Ammon's horn (tissue), 1 donor: Measurements from ENCODE around the gene CBX5.
A peak's percentile ranks its signal among the peaks of the same experiment; 100 is the strongest.
"Not testable (repeated sequence)": the region's sequence is repeated elsewhere in the genome, so short reads cannot be mapped to it uniquely, and the experiment has no call there.

Experiments
- DNase-seq: peaks from one replicate; pipeline ENCODE4 v3.0.0-alpha.2; 2016; ENCODE audit warnings: low spot score

Gene CBX5

GRCh38 chr12:54265364-54265812 is 14.5 kb downstream of the CBX5 start:
- DNase-seq: no peak

- no peak for DNase-seq
Observed at GRCh38 chr12:54262403-54262925, 17.5 kb downstream of the CBX5 start.

- no peak for DNase-seq
Observed at GRCh38 chr12:54261815-54262402, 18.0 kb downstream of the CBX5 start.

GRCh38 chr12:54259194-54260011 is 20.5 kb downstream of the CBX5 start:
- DNase-seq: peak; percentile 95

- peak; percentile 36 for DNase-seq
Observed at GRCh38 chr12:54258201-54258681, 21.7 kb downstream of the CBX5 start.

- no peak for DNase-seq
Observed at GRCh38 chr12:54257332-54257731, 22.6 kb downstream of the CBX5 start.

- no peak for DNase-seq
Observed at GRCh38 chr12:54253240-54253639, 26.7 kb downstream of the CBX5 start.

- DNase-seq: peak; percentile 52
Observed at GRCh38 chr12:54251667-54252284, 28.1 kb downstream of the CBX5 start.

GRCh38 chr12:54249489-54249888 is 30.4 kb downstream of the CBX5 start:
- DNase-seq: no peak

GRCh38 chr12:54246011-54246641 is 33.8 kb downstream of the CBX5 start:
- DNase-seq: no peak

GRCh38 chr12:54240971-54241588 is 38.8 kb downstream of the CBX5 start:
- no peak for DNase-seq

GRCh38 chr12:54240129-54240528 is 39.8 kb downstream of the CBX5 start:
- DNase-seq: no peak

GRCh38 chr12:54239620-54240019 is 40.3 kb downstream of the CBX5 start:
- DNase-seq: no peak

- DNase-seq: no peak
Observed at GRCh38 chr12:54238531-54238930, 41.4 kb downstream of the CBX5 start.

GRCh38 chr12:54232790-54233189 is 47.1 kb downstream of the CBX5 start:
- no peak for DNase-seq

- DNase-seq: not testable (repeated sequence)
Observed at GRCh38 chr12:54231269-54231668, 48.7 kb downstream of the CBX5 start.

- DNase-seq: no peak
Observed at GRCh38 chr12:54230555-54230954, 49.4 kb downstream of the CBX5 start.

GRCh38 chr12:54229624-54230212 is 50.2 kb downstream of the CBX5 start:
- DNase-seq: no peak

- no peak for DNase-seq
Observed at GRCh38 chr12:54228471-54228870, 51.5 kb downstream of the CBX5 start.

GRCh38 chr12:54227927-54228326 is 52.0 kb downstream of the CBX5 start:
- DNase-seq: not testable (repeated sequence)

GRCh38 chr12:54227376-54227775 is 52.5 kb downstream of the CBX5 start:
- DNase-seq: no peak
